ENCODE measurements around the gene EYA3. TPM values are rescaled to one million over a fixed set of nuclear protein-coding genes. Genes with fewer than 3 reads are reported as not detected.

EYA3 gene
- total RNA-seq, 4 donors from 2014 or later, result 13.8 to 21.9 (median 15.8) TPM

- TF ChIP-seq, protein P1, sequence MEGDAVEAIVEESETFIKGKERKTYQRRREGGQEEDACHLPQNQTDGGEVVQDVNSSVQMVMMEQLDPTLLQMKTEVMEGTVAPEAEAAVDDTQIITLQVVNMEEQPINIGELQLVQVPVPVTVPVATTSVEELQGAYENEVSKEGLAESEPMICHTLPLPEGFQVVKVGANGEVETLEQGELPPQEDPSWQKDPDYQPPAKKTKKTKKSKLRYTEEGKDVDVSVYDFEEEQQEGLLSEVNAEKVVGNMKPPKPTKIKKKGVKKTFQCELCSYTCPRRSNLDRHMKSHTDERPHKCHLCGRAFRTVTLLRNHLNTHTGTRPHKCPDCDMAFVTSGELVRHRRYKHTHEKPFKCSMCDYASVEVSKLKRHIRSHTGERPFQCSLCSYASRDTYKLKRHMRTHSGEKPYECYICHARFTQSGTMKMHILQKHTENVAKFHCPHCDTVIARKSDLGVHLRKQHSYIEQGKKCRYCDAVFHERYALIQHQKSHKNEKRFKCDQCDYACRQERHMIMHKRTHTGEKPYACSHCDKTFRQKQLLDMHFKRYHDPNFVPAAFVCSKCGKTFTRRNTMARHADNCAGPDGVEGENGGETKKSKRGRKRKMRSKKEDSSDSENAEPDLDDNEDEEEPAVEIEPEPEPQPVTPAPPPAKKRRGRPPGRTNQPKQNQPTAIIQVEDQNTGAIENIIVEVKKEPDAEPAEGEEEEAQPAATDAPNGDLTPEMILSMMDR (IDR thresholded peaks at IDR 0.05), result no peak
- no peak for TF ChIP-seq POLR2A (IDR thresholded peaks at IDR 0.05)
- intact Hi-C loops (cut with DNase I), result no loop called here
- no peak overlapping the region for H3K27ac ChIP-seq
- H3K36me3 ChIP-seq, result peaks cover 0 to 20% (median 0%) of the 10 kb centered on the region in 3 donors
- WGBS, 2 donors, result 76 to 88% methylated on average over 8 of the region's 8 CpGs
- H3K27me3 ChIP-seq, result no peaks in the 10 kb centered on the region
- no peak for DNase-seq
- H3K4me3 ChIP-seq, result no peak overlapping the region
- no peaks in the 10 kb centered on the region for H3K9me3 ChIP-seq
- H3K4me1 ChIP-seq, result peaks cover 0 to 22% (median 0%) of the 10 kb centered on the region in 3 donors
These were observed 29.2 kb downstream of the EYA3 start for GRCh38 chr1:28058971-28059878.

DNA sequence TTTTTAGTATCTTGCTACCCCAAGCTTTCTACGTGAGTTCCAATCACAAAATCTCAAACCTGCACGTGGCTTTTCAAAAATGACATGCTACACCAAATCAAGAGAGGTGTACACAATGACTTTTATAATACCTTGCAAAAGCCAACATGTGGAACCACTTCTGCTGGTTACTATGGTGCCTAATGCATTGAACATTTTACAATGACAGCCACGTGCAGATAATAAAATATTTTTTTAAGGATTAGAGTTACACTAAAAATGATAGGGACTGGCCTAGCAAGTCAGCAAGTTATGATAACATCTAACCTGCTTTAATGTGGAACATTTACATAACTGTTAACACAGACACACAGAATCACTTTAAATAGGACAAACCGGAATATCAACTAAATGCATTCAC is 30.2 kb downstream of the EYA3 start:
- 53 to 61% methylated on average over 4 of the region's 4 CpGs for WGBS, 2 donors
- DNase-seq, result no peak
- Histone ChIP-seq H3K27me3 (no peaks in the 10 kb centered on the region), H3K27ac (no peak overlapping the region), H3K36me3 (peaks cover 0 to 20% (median 0%) of the 10 kb centered on the region in 3 donors), H3K4me3 (no peak overlapping the region), H3K9me3 (no peaks in the 10 kb centered on the region), H3K4me1 (peaks cover 0 to 15% (median 0%) of the 10 kb centered on the region in 3 donors)
- intact Hi-C loops (cut with DNase I), result no loop called here
- no peak for TF ChIP-seq POLR2A (IDR thresholded peaks at IDR 0.05)
- TF ChIP-seq, protein P1 (IDR thresholded peaks at IDR 0.05), result no peak

DNA sequence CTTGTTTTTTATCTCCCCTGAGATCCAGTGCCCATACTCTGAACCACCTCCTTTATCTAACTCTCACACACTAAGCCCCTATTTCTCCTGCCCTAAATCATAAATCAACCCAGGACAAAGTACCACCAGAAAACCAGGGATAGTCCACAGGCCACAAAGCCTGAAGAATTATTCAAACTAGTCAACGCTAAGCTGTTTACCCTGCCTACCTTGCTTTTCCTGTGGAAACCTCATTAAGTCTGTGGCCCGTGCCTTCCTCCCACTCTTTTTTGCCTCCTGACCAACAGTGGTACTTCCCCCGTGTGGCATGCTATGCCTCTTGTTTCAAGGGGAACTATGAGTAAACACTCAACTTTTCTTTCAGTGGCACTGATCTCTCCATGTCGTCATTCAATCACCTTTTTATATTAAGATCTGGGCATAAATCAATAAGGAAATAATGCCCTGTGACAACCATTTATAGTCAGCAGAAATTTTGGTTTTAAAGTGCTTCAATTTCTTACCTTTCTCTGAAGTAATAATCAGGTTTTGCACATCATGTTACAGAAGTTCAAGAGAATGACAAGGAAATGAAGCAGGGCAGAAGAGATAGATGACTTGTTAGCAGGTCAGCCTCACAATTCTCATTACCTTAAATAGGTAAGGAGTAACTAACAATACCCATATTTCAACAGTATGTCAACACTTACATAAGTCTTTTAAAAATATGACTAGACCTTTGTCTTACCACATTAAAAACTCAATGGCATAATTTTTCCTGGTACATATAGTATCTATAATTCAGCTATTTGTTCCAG is 32.1 kb downstream of the EYA3 start:
- intact Hi-C loops (cut with DNase I), result no loop called here
- no peak for DNase-seq
- no peak for TF ChIP-seq POLR2A (IDR thresholded peaks at IDR 0.05)
- TF ChIP-seq, protein P1 (IDR thresholded peaks at IDR 0.05), result no peak
- Histone ChIP-seq H3K27me3 (no peaks in the 10 kb centered on the region), H3K27ac (no peak overlapping the region), H3K4me1 (peaks cover 0 to 15% (median 0%) of the 10 kb centered on the region in 3 donors), H3K9me3 (no peaks in the 10 kb centered on the region), H3K4me3 (no peak overlapping the region), H3K36me3 (peaks cover 0 to 36% (median 0%) of the 10 kb centered on the region in 3 donors)
- 40 to 56% methylated on average over 4 of the region's 4 CpGs for WGBS, 2 donors

DNA sequence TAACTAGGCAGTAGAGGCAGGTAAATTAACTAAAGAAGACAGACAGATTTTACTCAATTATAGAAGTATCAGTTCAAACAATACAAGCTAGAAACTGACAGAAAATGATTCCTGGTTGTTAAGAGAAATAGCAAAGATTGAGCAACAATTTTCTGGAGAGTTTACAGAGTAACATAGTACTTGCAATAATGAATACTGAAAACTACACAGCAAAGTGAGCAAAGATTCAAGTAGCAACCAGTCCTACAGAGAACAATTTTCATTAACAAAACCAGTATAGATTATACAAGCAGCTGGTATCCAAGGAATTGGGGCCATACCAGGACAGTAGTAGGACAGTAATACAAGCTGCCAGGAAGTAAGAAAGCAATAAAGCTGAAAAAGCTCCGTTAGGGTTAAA is 37.6 kb downstream of the EYA3 start:
- no peaks in the 10 kb centered on the region for H3K27me3 ChIP-seq
- H3K36me3 ChIP-seq, result peaks cover 5 to 64% (median 15%) of the 10 kb centered on the region in 3 donors
- H3K4me1 ChIP-seq, result no peaks in the 10 kb centered on the region
- intact Hi-C loops (cut with DNase I), result no loop called here
- 83 to 90% methylated on average over 1 of the region's 1 CpG for WGBS, 2 donors
- no peak for TF ChIP-seq POLR2A (IDR thresholded peaks at IDR 0.05)
- TF ChIP-seq, protein P1 (IDR thresholded peaks at IDR 0.05), result no peak
- H3K4me3 ChIP-seq, result no peak overlapping the region
- no peak for DNase-seq
- no peak overlapping the region for H3K27ac ChIP-seq
- no peaks in the 10 kb centered on the region for H3K9me3 ChIP-seq

DNA sequence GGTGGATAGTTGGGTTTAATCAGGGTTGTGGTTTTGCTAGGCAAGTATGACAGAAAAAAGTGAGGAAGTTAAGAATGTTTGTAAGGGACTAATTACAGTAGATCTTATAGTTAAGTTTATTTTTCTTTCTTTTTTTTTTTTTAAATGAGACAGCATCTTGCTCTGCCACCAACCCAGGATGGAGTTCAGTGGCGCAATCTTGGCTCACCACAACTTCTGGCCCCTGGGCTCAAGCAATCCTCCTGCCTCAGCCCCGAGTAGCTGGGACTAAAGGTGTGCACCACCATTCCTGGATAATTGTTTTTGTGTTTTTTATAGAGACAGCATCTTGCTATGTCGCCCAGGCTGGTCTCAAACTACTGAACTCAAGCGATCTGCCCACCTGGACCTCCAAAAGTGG is 41.7 kb downstream of the EYA3 start:
- TF ChIP-seq POLR2A (IDR thresholded peaks at IDR 0.05), result no peak
- TF ChIP-seq, protein P1 (IDR thresholded peaks at IDR 0.05), result no peak
- Histone ChIP-seq H3K4me1 (no peaks in the 10 kb centered on the region), H3K36me3 (peaks cover 5 to 69% (median 15%) of the 10 kb centered on the region in 3 donors), H3K9me3 (no peaks in the 10 kb centered on the region), H3K4me3 (no peak overlapping the region), H3K27ac (no peak overlapping the region), H3K27me3 (no peaks in the 10 kb centered on the region)
- no peak for DNase-seq
- intact Hi-C loops (cut with DNase I), result no loop called here
- WGBS, 2 donors, result 82 to 90% methylated on average over 4 of the region's 4 CpGs

Data from esophagus squamous epithelium (tissue), 5 donors.